ENCODE results near the gene PTPRK. TPM values are rescaled to one million over a fixed set of nuclear protein-coding genes. Genes with fewer than 3 reads are reported as not detected.

The PTPRK gene
- total and polyA plus RNA-seq, 2 experiments from 2014 or later = 26.9 to 56.4 TPM

- ATAC-seq (no peak), DNase-seq (ENCODE audit: low spot score) (no peak)
- H3K9me2 ChIP-seq (ENCODE audit: insufficient read depth) = no peaks in the 10 kb centered on the region
- TF ChIP-seq STAT1 (IDR thresholded peaks at IDR 0.05; ENCODE audit: unreplicated experiment) (no peak), EZH2 (IDR thresholded peaks at IDR 0.05; ENCODE audit: low read depth, unreplicated experiment) (no peak), ZNF114 (CRISPR knock-in tag; IDR thresholded peaks at IDR 0.05) (no peak), REST (IDR thresholded peaks at IDR 0.05; ENCODE audit: unreplicated experiment) (no peak), NANOG (IDR thresholded peaks at IDR 0.05; ENCODE audit: borderline replicate concordance) (no peak), EZH2phosphoT487 (IDR thresholded peaks at IDR 0.05; ENCODE audit: unreplicated experiment) (no peak), ZNF462 (CRISPR knock-in tag; IDR thresholded peaks at IDR 0.05) (no peak), CTCF (conservative IDR thresholded peaks at IDR 0.05; ENCODE audit: low read depth in 2 of 2) (no peak), JUNB (IDR thresholded peaks at IDR 0.05; ENCODE audit: unreplicated experiment) (no peak), ETS1 (IDR thresholded peaks at IDR 0.05) (no peak), CREB1 (CRISPR knock-in tag; IDR thresholded peaks at IDR 0.05; ENCODE audit: low read depth) (no peak)
- no peak overlapping the region for H3K4me3 ChIP-seq
- no peak overlapping the region for H2AFZ ChIP-seq
- no peaks in the 10 kb centered on the region for H3K27me3 Mint-ChIP-seq (ENCODE audit: insufficient read depth, low read depth, poor library complexity)
- H3K36me3 Mint-ChIP-seq (ENCODE audit: low read depth) = no peaks in the 10 kb centered on the region; the same call in 2 of the 3 replicates
- H3K27ac Mint-ChIP-seq = no peak overlapping the region
- no peak overlapping the region for H3K4me3 Mint-ChIP-seq
- no peaks in the 10 kb centered on the region for H4K20me1 ChIP-seq (replicated peaks; ENCODE audit: insufficient read depth)
- H3K27me3 ChIP-seq (ENCODE audit: insufficient read depth) = no peaks in the 10 kb centered on the region
- peaks cover 43% of the 10 kb centered on the region for H3K79me2 ChIP-seq (replicated peaks; ENCODE audit: insufficient read depth)
- no peaks in the 10 kb centered on the region; the same call in 1 of the 2 replicates for H3K4me1 ChIP-seq (ENCODE audit: insufficient read depth)
- H3K27ac ChIP-seq (ENCODE audit: low read depth) = no peak overlapping the region
- no peaks in the 10 kb centered on the region for H3F3A ChIP-seq (replicated peaks; ENCODE audit: low read depth)
- H3K36me3 ChIP-seq (ENCODE audit: insufficient read depth) = no peaks in the 10 kb centered on the region
- H3K4me1 Mint-ChIP-seq = peaks cover 6% of the 10 kb centered on the region; the same call in 2 of the 3 replicates
- H3K4me2 ChIP-seq = no peak overlapping the region
- H3K9me3 Mint-ChIP-seq = no peaks in the 10 kb centered on the region
Measured at GRCh38 chr6:128412680-128413079, 107.7 kb downstream of the PTPRK start.
